ENCODE data around the gene GUCY1A2.

GUCY1A2 gene

GRCh38 chr11:106986673-106987072 lies 31.6 kb downstream of the GUCY1A2 start:
- TF ChIP-seq EGR1 (IDR thresholded peaks at IDR 0.05), result no peak
- TF ChIP-seq CEBPB (IDR thresholded peaks at IDR 0.05), result no peak
- no peak for TF ChIP-seq TAF1 (IDR thresholded peaks at IDR 0.05; ENCODE audit: low read depth)
- no peak for TF ChIP-seq CREB1 (IDR thresholded peaks at IDR 0.05; ENCODE audit: low read depth)
- TF ChIP-seq MAX (IDR thresholded peaks at IDR 0.05), result no peak
- no peak for TF ChIP-seq YY1 (IDR thresholded peaks at IDR 0.05; ENCODE audit: low read depth)

DNA sequence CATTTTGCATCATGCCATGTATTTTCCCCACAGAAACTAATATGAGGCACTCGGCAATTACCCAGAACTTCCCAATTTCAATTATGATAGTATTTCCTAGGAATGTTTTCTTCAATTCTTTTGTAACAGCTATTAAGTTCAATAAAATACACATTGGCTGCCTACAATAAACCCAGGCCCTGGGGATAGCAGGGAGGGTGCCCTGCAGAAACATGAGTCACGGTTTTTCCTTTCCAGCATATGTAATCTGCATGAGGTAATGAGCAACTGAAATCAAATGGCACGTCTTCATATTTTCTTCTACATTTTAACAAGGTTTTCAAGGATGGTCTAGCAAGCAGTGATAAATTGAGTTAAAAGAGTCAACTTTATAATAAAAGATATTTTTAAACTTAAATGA lies 32.0 kb downstream of the GUCY1A2 start:
- TF ChIP-seq EP300 (IDR thresholded peaks at IDR 0.05; ENCODE audit: borderline replicate concordance) (no peak), ZBTB7A (IDR thresholded peaks at IDR 0.05; ENCODE audit: low read depth) (no peak), FOXM1 (IDR thresholded peaks at IDR 0.05; ENCODE audit: borderline replicate concordance, low read depth) (no peak), TCF12 (IDR thresholded peaks at IDR 0.05; ENCODE audit: low read depth) (no peak), CEBPB (IDR thresholded peaks at IDR 0.05) (no peak), EGR1 (IDR thresholded peaks at IDR 0.05) (no peak), CREB1 (IDR thresholded peaks at IDR 0.05; ENCODE audit: low read depth) (no peak), YY1 (IDR thresholded peaks at IDR 0.05; ENCODE audit: low read depth) (no peak), TAF1 (IDR thresholded peaks at IDR 0.05; ENCODE audit: low read depth) (no peak), NFIC (IDR thresholded peaks at IDR 0.05) (no peak), MAX (IDR thresholded peaks at IDR 0.05) (no peak), RAD21 (IDR thresholded peaks at IDR 0.05; ENCODE audit: low read depth) (no peak), USF1 (IDR thresholded peaks at IDR 0.05) (no peak), TEAD4 (IDR thresholded peaks at IDR 0.05) (no peak)
- TF ChIP-seq, protein P1, sequence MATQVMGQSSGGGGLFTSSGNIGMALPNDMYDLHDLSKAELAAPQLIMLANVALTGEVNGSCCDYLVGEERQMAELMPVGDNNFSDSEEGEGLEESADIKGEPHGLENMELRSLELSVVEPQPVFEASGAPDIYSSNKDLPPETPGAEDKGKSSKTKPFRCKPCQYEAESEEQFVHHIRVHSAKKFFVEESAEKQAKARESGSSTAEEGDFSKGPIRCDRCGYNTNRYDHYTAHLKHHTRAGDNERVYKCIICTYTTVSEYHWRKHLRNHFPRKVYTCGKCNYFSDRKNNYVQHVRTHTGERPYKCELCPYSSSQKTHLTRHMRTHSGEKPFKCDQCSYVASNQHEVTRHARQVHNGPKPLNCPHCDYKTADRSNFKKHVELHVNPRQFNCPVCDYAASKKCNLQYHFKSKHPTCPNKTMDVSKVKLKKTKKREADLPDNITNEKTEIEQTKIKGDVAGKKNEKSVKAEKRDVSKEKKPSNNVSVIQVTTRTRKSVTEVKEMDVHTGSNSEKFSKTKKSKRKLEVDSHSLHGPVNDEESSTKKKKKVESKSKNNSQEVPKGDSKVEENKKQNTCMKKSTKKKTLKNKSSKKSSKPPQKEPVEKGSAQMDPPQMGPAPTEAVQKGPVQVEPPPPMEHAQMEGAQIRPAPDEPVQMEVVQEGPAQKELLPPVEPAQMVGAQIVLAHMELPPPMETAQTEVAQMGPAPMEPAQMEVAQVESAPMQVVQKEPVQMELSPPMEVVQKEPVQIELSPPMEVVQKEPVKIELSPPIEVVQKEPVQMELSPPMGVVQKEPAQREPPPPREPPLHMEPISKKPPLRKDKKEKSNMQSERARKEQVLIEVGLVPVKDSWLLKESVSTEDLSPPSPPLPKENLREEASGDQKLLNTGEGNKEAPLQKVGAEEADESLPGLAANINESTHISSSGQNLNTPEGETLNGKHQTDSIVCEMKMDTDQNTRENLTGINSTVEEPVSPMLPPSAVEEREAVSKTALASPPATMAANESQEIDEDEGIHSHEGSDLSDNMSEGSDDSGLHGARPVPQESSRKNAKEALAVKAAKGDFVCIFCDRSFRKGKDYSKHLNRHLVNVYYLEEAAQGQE (IDR thresholded peaks at IDR 0.05; ENCODE audit: low read depth), result no peak

DNA sequence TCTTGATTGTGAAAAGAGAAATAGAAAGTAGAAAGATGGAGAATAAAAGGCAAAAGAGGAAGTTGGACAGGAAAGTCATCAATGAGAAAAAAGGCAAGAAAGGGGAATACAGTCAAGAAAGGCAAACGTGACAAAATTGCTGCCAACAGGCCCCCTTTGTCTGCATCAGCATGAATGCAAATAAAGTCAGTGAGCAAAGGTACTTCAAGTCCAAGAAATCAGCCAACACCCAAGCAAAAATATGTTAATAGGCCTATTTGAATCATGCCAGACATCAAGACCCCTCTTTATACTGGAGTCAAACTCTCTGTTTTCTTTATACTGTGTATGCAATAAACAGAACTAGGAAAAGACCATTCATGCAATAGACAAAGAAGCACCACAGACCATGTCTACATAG lies 34.3 kb downstream of the GUCY1A2 start:
- TF ChIP-seq NFIC (IDR thresholded peaks at IDR 0.05) (no peak), RAD21 (IDR thresholded peaks at IDR 0.05; ENCODE audit: low read depth) (no peak), EP300 (IDR thresholded peaks at IDR 0.05; ENCODE audit: borderline replicate concordance) (no peak), CREB1 (IDR thresholded peaks at IDR 0.05; ENCODE audit: low read depth) (no peak), TAF1 (IDR thresholded peaks at IDR 0.05; ENCODE audit: low read depth) (no peak), ZBTB7A (IDR thresholded peaks at IDR 0.05; ENCODE audit: low read depth) (no peak), MAX (IDR thresholded peaks at IDR 0.05) (no peak), CEBPB (IDR thresholded peaks at IDR 0.05) (no peak), TEAD4 (IDR thresholded peaks at IDR 0.05) (no peak), USF1 (IDR thresholded peaks at IDR 0.05) (no peak), TCF12 (IDR thresholded peaks at IDR 0.05; ENCODE audit: low read depth) (no peak), EGR1 (IDR thresholded peaks at IDR 0.05) (no peak), FOXM1 (IDR thresholded peaks at IDR 0.05; ENCODE audit: borderline replicate concordance, low read depth) (no peak), YY1 (IDR thresholded peaks at IDR 0.05; ENCODE audit: low read depth) (no peak)
- TF ChIP-seq, protein P1 (IDR thresholded peaks at IDR 0.05; ENCODE audit: low read depth), result no peak

DNA sequence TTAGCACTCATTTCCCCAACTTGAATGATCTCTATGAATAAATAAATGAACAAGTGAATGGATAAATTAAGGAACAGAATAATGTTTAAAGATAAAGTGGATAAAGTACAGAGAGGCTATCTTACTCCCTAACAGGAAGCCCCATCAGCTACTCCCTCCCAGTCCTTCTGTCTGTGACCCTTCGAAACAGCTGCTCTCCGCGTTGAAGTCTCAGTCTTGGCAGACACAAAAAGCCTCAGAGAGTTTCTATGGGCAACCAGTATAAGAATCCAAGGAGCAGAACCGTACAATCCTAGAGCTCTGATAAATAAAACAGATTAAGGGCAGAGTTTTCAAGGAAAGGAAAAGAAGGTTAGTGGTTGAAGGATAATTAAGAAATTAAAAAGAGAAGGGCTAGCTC lies 35.0 kb downstream of the GUCY1A2 start:
- TF ChIP-seq, protein P1 (IDR thresholded peaks at IDR 0.05; ENCODE audit: low read depth), result no peak
- TF ChIP-seq RAD21 (IDR thresholded peaks at IDR 0.05; ENCODE audit: low read depth) (no peak), TCF12 (IDR thresholded peaks at IDR 0.05; ENCODE audit: low read depth) (no peak), USF1 (IDR thresholded peaks at IDR 0.05) (no peak), MAX (IDR thresholded peaks at IDR 0.05) (no peak), EP300 (IDR thresholded peaks at IDR 0.05; ENCODE audit: borderline replicate concordance) (no peak), ZBTB7A (IDR thresholded peaks at IDR 0.05; ENCODE audit: low read depth) (no peak), FOXM1 (IDR thresholded peaks at IDR 0.05; ENCODE audit: borderline replicate concordance, low read depth) (no peak), NFIC (IDR thresholded peaks at IDR 0.05) (no peak), CEBPB (IDR thresholded peaks at IDR 0.05) (no peak), TAF1 (IDR thresholded peaks at IDR 0.05; ENCODE audit: low read depth) (no peak), CREB1 (IDR thresholded peaks at IDR 0.05; ENCODE audit: low read depth) (no peak), EGR1 (IDR thresholded peaks at IDR 0.05) (no peak), YY1 (IDR thresholded peaks at IDR 0.05; ENCODE audit: low read depth) (no peak), TEAD4 (IDR thresholded peaks at IDR 0.05) (no peak)

Data from Ishikawa (cell line).